Inflammatory macrophage (primary cell): ENCODE results near the gene CAP2.
"Not testable (repeated sequence)": the region's sequence is repeated elsewhere in the genome, so short reads cannot be mapped to it uniquely, and the experiment has no call there.

ENCODE experiments used
- DNase-seq, 2 donors: peaks; one replicate each; pipeline ENCODE4 v3.0.0-alpha.2; 2020 to 2022

CAP2 gene

GRCh38 chr6:17585766-17586490 lies 192.5 kb downstream of the CAP2 start:
- DNase-seq = no peak

GRCh38 chr6:17586623-17587022 lies 193.2 kb downstream of the CAP2 start:
- DNase-seq = not testable (repeated sequence)

- DNase-seq = no peak
Measured at GRCh38 chr6:17588011-17588410, 194.6 kb downstream of the CAP2 start.

GRCh38 chr6:17589406-17590096 lies 196.2 kb downstream of the CAP2 start:
- DNase-seq = no peak

DNA sequence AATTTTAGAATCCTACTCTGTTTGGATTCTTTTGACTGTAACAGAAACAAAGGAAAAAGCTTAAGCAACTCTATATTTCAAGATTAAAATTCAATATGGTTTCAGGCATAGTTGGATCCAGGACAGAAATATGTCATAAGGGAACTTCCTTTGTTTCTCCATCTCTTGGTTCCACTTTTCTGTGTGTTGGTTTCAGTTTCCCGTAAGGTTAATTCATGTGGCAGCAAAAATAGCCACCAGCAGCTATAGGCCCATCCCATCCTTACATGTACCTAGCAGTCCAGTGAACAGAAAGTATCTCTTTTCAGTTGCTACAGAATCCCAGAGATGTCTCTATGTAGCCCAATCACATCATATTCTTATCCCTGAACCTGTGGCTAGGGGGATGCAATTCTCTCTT lies 197.9 kb downstream of the CAP2 start:
- peak; percentile 42 to 75 for DNase-seq

GRCh38 chr6:17593246-17593645 lies 199.9 kb downstream of the CAP2 start:
- no peak for DNase-seq

DNA sequence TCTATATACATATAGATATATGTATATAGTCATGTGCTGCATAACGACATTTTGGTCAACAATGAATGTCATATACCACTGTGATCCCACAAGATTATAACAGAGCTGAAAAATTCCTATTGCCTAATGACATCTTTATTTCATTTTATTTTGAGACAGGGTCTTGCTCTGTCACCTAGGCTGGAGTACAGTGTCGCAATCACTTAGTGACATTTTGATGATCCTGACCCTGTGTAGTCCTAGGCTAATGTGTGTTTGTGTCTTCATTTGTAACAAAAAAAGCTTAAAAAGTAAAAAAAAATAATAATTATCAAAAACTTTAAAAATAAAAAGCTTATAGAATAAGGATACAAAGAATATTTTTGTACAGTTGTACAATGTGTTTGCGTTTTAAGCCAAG lies 202.7 kb downstream of the CAP2 start:
- no peak for DNase-seq

GRCh38 chr6:17599877-17600526 lies 206.6 kb downstream of the CAP2 start, which contains the start of gene FAM8A1:
Gene FAM8A1, plus strand, starts transcription at chr6:17600302. Its CDS starts 108 bp downstream, at chr6:17600410.
- peak; percentile 88 to 91 for DNase-seq

- peak; percentile 29 to 65 for DNase-seq
Measured at GRCh38 chr6:17600527-17601385, 207.4 kb downstream of the CAP2 start.

- DNase-seq = no peak
Measured at GRCh38 chr6:17601386-17601703, 207.9 kb downstream of the CAP2 start.

GRCh38 chr6:17602888-17603287 lies 209.5 kb downstream of the CAP2 start:
- no peak for DNase-seq

DNA sequence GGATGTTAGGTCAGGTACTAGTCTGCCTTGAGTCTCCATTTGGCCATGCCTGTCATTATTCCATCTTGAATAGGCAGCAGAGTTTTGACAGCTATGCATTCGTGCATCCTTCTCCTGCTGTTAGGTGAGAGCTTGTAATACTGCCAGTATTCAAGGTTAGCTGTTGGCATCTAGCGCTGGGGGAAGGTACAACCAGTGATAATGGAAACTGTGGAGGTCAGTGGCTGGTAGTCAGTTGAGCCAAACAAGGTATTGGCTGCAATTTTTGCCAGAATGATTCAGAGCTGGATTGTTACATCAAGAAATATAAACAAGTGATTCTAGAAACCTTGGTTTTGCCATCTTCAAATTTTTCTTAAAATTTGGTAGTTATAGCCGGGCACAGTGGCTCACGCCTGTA lies 213.2 kb downstream of the CAP2 start:
- no peak for DNase-seq
